Measurements from ENCODE around the gene RAC3. TPM values are rescaled to one million over a fixed set of nuclear protein-coding genes. Genes with fewer than 3 reads are reported as not detected.
"Not testable (repeated sequence)": the region's sequence is repeated elsewhere in the genome, so short reads cannot be mapped to it uniquely, and the experiment has no call there.

Gene RAC3
- total RNA-seq, 1 donor: 9.1 TPM

- DNase-seq (ENCODE audit: low read depth): peak; percentile 96
- TF ChIP-seq, protein P1, sequence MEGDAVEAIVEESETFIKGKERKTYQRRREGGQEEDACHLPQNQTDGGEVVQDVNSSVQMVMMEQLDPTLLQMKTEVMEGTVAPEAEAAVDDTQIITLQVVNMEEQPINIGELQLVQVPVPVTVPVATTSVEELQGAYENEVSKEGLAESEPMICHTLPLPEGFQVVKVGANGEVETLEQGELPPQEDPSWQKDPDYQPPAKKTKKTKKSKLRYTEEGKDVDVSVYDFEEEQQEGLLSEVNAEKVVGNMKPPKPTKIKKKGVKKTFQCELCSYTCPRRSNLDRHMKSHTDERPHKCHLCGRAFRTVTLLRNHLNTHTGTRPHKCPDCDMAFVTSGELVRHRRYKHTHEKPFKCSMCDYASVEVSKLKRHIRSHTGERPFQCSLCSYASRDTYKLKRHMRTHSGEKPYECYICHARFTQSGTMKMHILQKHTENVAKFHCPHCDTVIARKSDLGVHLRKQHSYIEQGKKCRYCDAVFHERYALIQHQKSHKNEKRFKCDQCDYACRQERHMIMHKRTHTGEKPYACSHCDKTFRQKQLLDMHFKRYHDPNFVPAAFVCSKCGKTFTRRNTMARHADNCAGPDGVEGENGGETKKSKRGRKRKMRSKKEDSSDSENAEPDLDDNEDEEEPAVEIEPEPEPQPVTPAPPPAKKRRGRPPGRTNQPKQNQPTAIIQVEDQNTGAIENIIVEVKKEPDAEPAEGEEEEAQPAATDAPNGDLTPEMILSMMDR (IDR thresholded peaks at IDR 0.05; ENCODE audit: insufficient read depth, low read depth, low read length): peak; percentile 68
- peak within 1 kb of the TSS; percentile 73 for H3K4me3 ChIP-seq (ENCODE audit: low read depth, low read length)
Measured at GRCh38 chr17:82037092-82037888, 5.8 kb downstream of the RAC3 start, which contains the start of gene DCXR. Gene DCXR, minus strand, starts transcription at chr17:82037697. Its CDS starts 15 bp downstream, at chr17:82037682.

DNA sequence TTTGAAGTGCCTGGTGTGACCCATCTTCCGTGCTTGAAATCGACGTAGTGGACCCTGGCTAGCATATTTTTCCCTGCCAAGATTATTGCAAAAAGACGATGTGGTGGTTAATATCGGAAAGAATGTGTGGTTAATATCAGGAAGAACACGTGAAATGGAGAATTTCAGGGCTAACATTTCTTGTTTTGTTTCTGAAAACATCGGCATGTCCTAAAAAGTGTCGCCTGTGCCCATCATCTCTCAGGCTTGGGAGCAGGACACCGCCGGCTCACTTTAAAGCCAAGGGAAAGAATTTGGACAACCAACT lies 6.4 kb downstream of the RAC3 start:
- DNase-seq (ENCODE audit: low read depth): no peak
- H3K4me3 ChIP-seq (ENCODE audit: low read depth, low read length): peak overlapping the region; percentile 73
- TF ChIP-seq, protein P1 (IDR thresholded peaks at IDR 0.05; ENCODE audit: insufficient read depth, low read depth, low read length): no peak

DNA sequence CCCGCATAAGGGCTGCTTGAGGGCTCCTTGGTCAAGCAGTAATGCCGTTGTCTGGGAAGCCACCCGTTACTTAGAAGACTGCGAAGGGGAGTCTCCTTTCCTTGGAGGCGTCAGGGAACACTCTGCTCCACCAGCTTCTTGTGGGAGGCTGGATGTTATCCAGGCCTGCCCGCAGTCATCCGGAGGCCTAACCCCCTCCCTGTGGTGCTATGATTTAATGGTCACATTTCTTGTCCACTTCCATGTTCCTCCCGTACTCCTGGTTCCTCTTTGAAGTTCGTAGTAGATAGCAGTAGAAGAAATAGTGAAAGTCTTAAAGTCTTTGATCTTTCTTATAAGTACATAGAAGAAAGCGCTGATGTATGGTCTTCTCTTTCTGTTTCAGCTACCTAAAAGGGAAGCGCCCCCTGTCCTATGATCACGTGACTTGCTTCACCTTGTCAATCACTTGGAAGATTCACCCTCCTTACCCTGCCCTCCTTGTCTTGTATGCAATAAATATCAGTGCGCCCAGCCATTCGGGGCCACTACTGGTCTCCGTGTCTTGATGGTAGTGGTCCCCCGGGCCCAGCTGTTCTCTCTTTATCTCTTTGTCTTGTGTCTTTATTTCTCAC lies 7.4 kb downstream of the RAC3 start:
- peak; percentile 25 for DNase-seq (ENCODE audit: low read depth)
- H3K4me3 ChIP-seq (ENCODE audit: low read depth, low read length): not testable (repeated sequence)

DNA sequence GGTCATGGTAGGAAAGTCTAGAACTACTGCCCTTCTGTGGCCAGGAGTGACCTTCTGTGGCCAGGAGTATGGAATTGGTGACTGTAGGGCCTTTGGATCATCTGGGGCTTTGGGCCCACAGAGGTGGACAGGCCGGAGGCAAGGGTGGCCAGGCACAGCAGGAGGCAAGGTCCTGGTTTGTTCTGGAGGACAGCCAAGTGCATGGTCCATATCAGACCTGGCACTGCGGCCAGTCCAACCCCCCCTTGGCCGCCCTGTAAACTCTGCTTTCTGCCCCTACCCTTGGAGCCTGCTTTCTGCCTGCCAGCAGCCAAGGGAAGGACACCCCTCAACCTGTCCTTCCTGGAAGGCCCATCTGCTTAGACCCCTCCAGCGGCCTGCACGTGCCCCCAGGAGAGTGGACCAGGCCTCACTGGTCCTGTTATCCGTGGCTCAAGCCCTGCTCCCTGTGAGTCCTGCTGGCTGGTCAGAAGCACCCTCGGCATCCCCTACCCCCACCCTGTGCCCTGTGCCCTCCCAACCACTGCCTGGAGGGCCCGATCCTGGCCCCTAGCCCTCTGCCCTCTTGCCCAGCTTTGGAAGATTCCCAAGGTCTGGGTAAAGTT lies 8.3 kb downstream of the RAC3 start:
- no peak for DNase-seq (ENCODE audit: low read depth)
- TF ChIP-seq, protein P1 (IDR thresholded peaks at IDR 0.05; ENCODE audit: insufficient read depth, low read depth, low read length): no peak
- H3K4me3 ChIP-seq (ENCODE audit: low read depth, low read length): no peak overlapping the region

DNA sequence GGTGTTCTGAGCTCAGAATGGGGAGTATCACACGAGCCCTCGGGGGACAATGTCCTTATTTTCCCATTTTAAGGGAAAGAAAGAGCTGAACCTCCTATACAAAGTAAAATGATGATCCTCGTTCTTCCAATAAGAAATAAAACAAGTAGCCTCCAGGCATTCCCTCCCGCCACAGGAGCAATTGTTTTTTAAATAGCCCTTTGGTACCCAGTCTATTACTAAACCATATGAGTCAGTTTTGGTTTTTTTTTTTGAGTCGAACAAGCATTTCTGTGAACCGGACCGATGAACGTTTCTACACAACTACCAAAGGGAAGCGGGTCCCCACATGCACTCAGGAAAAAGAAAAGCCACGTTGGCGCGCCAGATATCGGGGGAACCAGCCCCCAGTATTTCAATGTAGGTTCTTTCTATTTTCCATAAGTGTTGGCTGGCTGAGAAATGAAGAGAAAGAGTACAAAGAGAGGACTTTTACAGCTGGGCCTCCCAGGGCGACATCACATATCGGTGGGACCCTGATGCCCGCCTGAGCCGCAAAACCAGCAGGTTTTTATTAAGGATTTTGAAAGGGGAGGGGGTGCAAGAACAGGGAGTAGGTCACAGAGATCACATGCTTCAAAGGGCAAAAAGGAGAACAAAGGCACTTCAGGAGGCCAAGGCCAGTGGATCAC lies 9.8 kb downstream of the RAC3 start:
- TF ChIP-seq, protein P1 (IDR thresholded peaks at IDR 0.05; ENCODE audit: insufficient read depth, low read depth, low read length): no peak
- no peak overlapping the region for H3K4me3 ChIP-seq (ENCODE audit: low read depth, low read length)
- no peak for DNase-seq (ENCODE audit: low read depth)

DNA sequence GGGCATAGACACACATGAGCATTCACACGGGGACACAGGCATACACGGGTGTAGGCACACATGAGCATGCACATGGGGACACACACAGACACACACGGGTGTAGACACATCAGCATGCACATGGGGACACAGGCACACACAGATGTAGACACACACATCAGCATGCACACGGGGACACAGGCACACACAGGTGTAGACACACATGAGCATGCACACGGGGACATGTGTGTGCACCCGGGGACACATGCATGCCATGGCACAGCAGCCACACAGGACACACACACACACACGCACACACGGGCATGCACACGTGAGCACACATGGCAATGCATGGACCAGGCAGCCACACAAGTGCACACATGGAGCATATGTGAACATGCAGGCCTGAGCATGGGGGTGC lies 11.2 kb downstream of the RAC3 start:
- H3K4me3 ChIP-seq (ENCODE audit: low read depth, low read length): no peak overlapping the region
- no peak for DNase-seq (ENCODE audit: low read depth)
- TF ChIP-seq, protein P1 (IDR thresholded peaks at IDR 0.05; ENCODE audit: insufficient read depth, low read depth, low read length): no peak

- no peak overlapping the region for H3K4me3 ChIP-seq (ENCODE audit: low read depth, low read length)
- DNase-seq (ENCODE audit: low read depth): no peak
- TF ChIP-seq, protein P1 (IDR thresholded peaks at IDR 0.05; ENCODE audit: insufficient read depth, low read depth, low read length): no peak
Measured at GRCh38 chr17:82043507-82043906, 12.0 kb downstream of the RAC3 start.

All from fibroblast of villous mesenchyme (primary cell).